Urinary bladder (tissue), 4 donors: ENCODE data around the gene SREBF1. TPM values are rescaled to one million over a fixed set of nuclear protein-coding genes. Genes with fewer than 3 reads are reported as not detected.

ENCODE experiments used
- DNase-seq: peaks from one replicate; pipeline ENCODE4 v3.0.0-alpha.2; 2015; ENCODE audit errors: extremely low spot score
- H3K27ac ChIP-seq: one replicate; pipeline ENCODE4 v1.5.1; 2013; ENCODE audit warnings: low read depth, mild to moderate bottlenecking, moderate library complexity
- H3K36me3 ChIP-seq: one replicate; pipeline ENCODE4 v1.6.1; 2013; ENCODE audit warnings: mild to moderate bottlenecking, moderate library complexity; ENCODE audit not compliant: insufficient read depth
- H3K4me1 ChIP-seq: one replicate; pipeline ENCODE4 v1.6.1; 2013; ENCODE audit warnings: mild to moderate bottlenecking, moderate library complexity; ENCODE audit not compliant: insufficient read depth
- H3K4me3 ChIP-seq: one replicate; pipeline ENCODE4 v1.5.1; 2013; ENCODE audit warnings: low read depth, low read length
- WGBS: extraction: QIAGEN DNeasy Blood & Tissue Kit; methylation state at CpG from one replicate; pipeline ENCODE4 v1.1.7; 2013; 5-methylcytosine and 5-hydroxymethylcytosine counted together
- polyA plus RNA-seq: library from polyadenylated mRNA; stranded (reverse); fragments of 200-250 nt; gene quantifications from one replicate; pipeline ENCODE4 v1.2.3, GENCODE V29; 2013
- total RNA-seq: library from RNA; depleted of rRNA; stranded (reverse); fragments of >200 nt; gene quantifications from one replicate; pipeline ENCODE4 v1.2.3, GENCODE V29; 2014
- donor health status: healthy with polysubstance abuse.
- donor health status: healthy.

SREBF1 gene
- total and polyA plus RNA-seq, 2 donors: 21.1 to 56.2 TPM

- peak overlapping the region; percentile 51 for H3K27ac ChIP-seq
- DNase-seq: no peak
- WGBS: 52% methylated on average over 2 of the region's 2 CpGs
- H3K4me1 ChIP-seq: no peaks in the 10 kb centered on the region
- no peaks in the 10 kb centered on the region for H3K36me3 ChIP-seq
- no peak overlapping the region for H3K4me3 ChIP-seq
Observed at GRCh38 chr17:17849845-17850373, 13.1 kb upstream of the SREBF1 start.

- no peak overlapping the region for H3K4me3 ChIP-seq
- no peak for DNase-seq
- H3K27ac ChIP-seq: no peak overlapping the region
- no peaks in the 10 kb centered on the region for H3K36me3 ChIP-seq
- no peaks in the 10 kb centered on the region for H3K4me1 ChIP-seq
- WGBS: 62% methylated on average over 5 of the region's 5 CpGs
Observed at GRCh38 chr17:17849147-17849820, 12.5 kb upstream of the SREBF1 start.

GRCh38 chr17:17848311-17849082, 11.7 kb upstream of the SREBF1 start:
- Histone ChIP-seq H3K36me3 (no peaks in the 10 kb centered on the region), H3K27ac (no peak overlapping the region), H3K4me3 (no peak overlapping the region), H3K4me1 (no peaks in the 10 kb centered on the region)
- DNase-seq: no peak
- WGBS: 94% methylated on average over 10 of the region's 10 CpGs

GRCh38 chr17:17847726-17848125, 10.9 kb upstream of the SREBF1 start:
- 93% methylated on average over 5 of the region's 5 CpGs for WGBS

GRCh38 chr17:17847118-17847689, 10.4 kb upstream of the SREBF1 start:
- H3K4me3 ChIP-seq: no peak overlapping the region
- no peak for DNase-seq
- 81% methylated on average over 17 of the region's 17 CpGs for WGBS
- H3K27ac ChIP-seq: no peak overlapping the region
- H3K36me3 ChIP-seq: no peaks in the 10 kb centered on the region
- no peaks in the 10 kb centered on the region for H3K4me1 ChIP-seq

More at GRCh38 chr17:17847726-17848125, 10.9 kb upstream of the SREBF1 start:
- Histone ChIP-seq H3K4me1 (no peaks in the 10 kb centered on the region), H3K27ac (no peak overlapping the region), H3K36me3 (no peaks in the 10 kb centered on the region), H3K4me3 (no peak overlapping the region)
- DNase-seq: no peak

GRCh38 chr17:17846645-17847044, 9.9 kb upstream of the SREBF1 start:
- no peak overlapping the region for H3K27ac ChIP-seq
- WGBS: 91% methylated on average over 8 of the region's 8 CpGs
- H3K4me3 ChIP-seq: no peak overlapping the region
- H3K36me3 ChIP-seq: no peaks in the 10 kb centered on the region
- H3K4me1 ChIP-seq: no peaks in the 10 kb centered on the region
- DNase-seq: no peak

- no peaks in the 10 kb centered on the region for H3K36me3 ChIP-seq
- DNase-seq: no peak
- WGBS: 85% methylated on average over 8 of the region's 8 CpGs
- H3K27ac ChIP-seq: no peak overlapping the region
- H3K4me3 ChIP-seq: no peak overlapping the region
- H3K4me1 ChIP-seq: no peaks in the 10 kb centered on the region
Observed at GRCh38 chr17:17846003-17846402, 9.2 kb upstream of the SREBF1 start.

- Histone ChIP-seq H3K27ac (no peak overlapping the region), H3K4me3 (no peak overlapping the region), H3K36me3 (no peaks in the 10 kb centered on the region), H3K4me1 (no peaks in the 10 kb centered on the region)
- no peak for DNase-seq
- whole genome bisulfite sequencing: 85% methylated on average over 13 of the region's 13 CpGs
Observed at GRCh38 chr17:17845046-17845775, 8.4 kb upstream of the SREBF1 start.

- Histone ChIP-seq H3K4me1 (no peaks in the 10 kb centered on the region), H3K36me3 (no peaks in the 10 kb centered on the region), H3K4me3 (no peak overlapping the region), H3K27ac (no peak overlapping the region)
- DNase-seq: no peak
- WGBS: 90% methylated on average over 6 of the region's 6 CpGs
Observed at GRCh38 chr17:17844500-17844899, 7.7 kb upstream of the SREBF1 start.

- no peak for DNase-seq
- WGBS: 76% methylated on average over 7 of the region's 7 CpGs
Observed at GRCh38 chr17:17844079-17844478, 7.3 kb upstream of the SREBF1 start.

GRCh38 chr17:17843096-17843495, 6.3 kb upstream of the SREBF1 start:
- H3K36me3 ChIP-seq: no peaks in the 10 kb centered on the region
- H3K27ac ChIP-seq: no peak overlapping the region
- no peak overlapping the region for H3K4me3 ChIP-seq
- WGBS: 79% methylated on average over 4 of the region's 4 CpGs
- no peaks in the 10 kb centered on the region for H3K4me1 ChIP-seq
- no peak for DNase-seq

More at GRCh38 chr17:17844079-17844478, 7.3 kb upstream of the SREBF1 start:
- Histone ChIP-seq H3K36me3 (no peaks in the 10 kb centered on the region), H3K4me3 (no peak overlapping the region), H3K4me1 (no peaks in the 10 kb centered on the region), H3K27ac (no peak overlapping the region)

GRCh38 chr17:17842111-17842876, 5.5 kb upstream of the SREBF1 start:
- DNase-seq: no peak
- WGBS: 58% methylated on average over 9 of the region's 9 CpGs
- Histone ChIP-seq H3K4me3 (no peak overlapping the region), H3K27ac (peak overlapping the region; percentile 46), H3K36me3 (no peaks in the 10 kb centered on the region), H3K4me1 (no peaks in the 10 kb centered on the region)

- 87% methylated on average over 1 of the region's 1 CpG for WGBS
- DNase-seq: no peak
- Histone ChIP-seq H3K36me3 (no peaks in the 10 kb centered on the region), H3K27ac (no peak overlapping the region), H3K4me1 (no peaks in the 10 kb centered on the region), H3K4me3 (no peak overlapping the region)
Observed at GRCh38 chr17:17841601-17842025, 4.8 kb upstream of the SREBF1 start.
